CD1c-positive myeloid dendritic cell (primary cell): ENCODE results near the gene TMEM176B.
"Not testable (repeated sequence)": the region's sequence is repeated elsewhere in the genome, so short reads cannot be mapped to it uniquely, and the experiment has no call there.

Experiments
- DNase-seq: peaks from one replicate; pipeline ENCODE4 v3.0.0-alpha.2; 2016; ENCODE audit errors: extremely low spot score

Gene TMEM176B

DNA sequence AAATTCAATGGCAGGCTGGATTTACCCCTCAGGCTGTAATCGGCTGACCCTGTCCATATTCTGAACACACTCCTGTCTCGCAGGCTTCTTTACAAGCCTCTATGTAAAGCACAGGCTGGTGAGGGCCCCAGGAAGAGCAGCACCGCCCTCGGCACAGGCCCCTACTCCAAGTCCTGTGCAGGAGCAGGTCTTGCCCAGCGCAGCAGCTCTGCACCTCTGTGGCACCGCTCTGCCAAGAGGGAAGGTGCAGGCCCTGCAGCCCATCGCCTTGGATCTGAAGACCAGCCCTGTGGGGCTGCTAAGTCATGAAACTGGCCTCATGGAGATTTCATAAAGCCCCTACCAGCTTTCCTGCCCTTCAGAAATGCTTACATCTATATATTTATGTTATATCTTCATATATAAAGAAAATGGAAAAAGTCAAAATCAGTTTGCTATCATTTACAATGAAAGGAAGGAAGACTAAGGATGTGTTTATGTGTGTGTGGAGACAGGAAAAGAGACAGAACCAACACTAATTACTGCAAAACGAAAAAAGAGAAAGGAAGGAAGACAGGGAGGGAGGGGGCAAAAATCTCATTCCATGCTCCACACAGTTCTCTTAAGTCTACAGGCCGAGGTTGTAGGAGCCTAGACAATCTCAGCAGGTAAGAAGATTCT is 9.6 kb downstream of the TMEM176B start:
- DNase-seq = no peak

GRCh38 chr7:150788474-150789269 is 11.5 kb downstream of the TMEM176B start:
- DNase-seq = peak; percentile 13

GRCh38 chr7:150787321-150788281 is 12.6 kb downstream of the TMEM176B start:
- peak; percentile 94 for DNase-seq

DNA sequence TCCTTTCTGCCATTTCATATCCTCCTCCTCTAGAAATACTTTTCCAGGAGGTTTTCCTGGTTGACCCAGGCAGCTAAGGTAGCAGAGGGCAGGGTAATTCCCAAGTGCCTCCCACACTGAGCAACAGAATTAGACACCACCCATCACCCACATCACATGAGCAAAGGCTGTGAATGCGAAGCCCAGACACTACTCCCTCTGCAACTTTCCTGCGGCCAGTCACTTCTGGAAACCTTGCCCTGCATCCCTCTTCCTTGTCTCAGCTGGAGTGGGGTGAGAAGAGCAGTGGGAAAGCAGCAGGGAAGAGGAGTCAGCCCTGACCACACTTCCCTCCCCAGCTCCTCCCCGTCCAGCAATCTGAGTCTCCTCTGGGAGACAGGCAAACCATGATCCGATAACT is 15.2 kb downstream of the TMEM176B start:
- peak; percentile 68 for DNase-seq

DNA sequence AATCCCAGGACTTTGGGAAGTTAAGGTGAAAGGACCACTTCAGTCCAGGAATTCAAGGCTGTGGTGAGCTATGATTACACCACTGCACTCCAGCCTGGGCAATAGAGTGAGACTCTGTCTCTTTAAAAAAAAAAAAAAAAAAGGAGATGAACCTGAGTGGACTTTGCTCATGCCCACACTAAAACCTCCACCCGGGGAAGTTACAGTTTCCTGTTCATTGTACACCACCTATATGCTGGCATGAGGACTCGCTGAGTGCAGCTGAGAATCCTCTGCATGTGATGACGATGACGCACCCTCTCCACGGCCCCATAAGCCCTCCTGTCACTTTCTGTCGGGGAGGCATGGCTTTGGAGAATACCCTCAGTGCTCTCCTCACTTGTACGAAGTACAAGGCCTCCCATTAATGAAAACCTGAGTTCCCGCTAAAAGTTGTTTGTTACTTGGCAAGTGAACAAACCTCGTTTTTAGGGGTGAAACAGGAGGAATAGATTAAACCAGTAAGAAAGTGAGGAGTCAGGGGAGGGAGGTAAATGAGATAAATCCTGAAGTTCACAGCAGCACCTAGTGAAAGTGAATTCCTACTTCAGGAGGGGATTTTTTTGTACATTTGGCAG is 15.9 kb downstream of the TMEM176B start:
- DNase-seq = peak; percentile 75

DNA sequence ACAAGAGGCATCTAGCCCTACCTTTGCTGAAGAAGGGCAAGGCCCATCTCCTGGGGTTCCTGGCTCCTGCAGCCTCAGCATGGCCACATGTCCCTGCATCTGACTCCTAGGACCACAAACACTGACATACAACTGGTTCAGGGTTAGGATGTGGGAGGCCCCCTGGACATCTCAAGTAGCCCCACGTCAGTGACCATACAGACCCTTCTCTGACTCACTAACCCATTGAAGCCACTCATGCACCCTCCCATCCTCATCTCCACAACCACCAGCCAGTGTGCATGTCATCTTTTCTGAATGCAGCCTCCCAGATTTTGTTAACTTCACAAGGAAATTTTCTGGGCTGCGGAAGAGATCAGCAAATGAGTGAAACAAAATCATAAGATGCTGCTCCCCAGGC is 18.2 kb downstream of the TMEM176B start:
- DNase-seq = no peak

GRCh38 chr7:150781103-150781502 is 19.1 kb downstream of the TMEM176B start:
- DNase-seq = peak; percentile 80

GRCh38 chr7:150780292-150780691 is 19.9 kb downstream of the TMEM176B start:
- peak; percentile 27 for DNase-seq

DNA sequence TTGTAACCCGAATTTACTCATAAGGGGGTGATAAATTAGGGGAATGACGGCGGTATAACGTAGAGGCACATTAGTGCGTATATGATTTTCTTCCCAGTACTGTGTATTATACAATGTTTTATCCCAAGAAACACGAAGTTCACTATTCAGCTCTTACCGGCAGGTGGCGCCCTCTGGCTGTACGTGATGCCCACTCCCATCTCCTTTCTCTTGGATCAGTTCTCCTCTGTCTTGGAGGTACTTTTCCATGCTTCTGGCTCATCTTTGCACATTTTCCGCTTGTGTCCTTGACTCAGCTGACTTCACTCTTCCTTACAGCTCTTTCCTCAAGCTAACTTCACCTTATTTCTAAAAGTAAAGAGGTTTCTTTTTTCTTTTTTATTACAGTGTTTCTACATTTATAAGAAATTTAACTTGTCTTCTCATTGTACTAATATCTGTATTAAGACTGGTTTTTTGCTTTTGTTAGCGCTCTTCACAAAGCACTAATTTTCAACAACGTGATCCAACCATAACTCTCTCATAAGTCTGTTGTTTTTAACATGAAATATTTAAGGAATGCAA is 21.3 kb downstream of the TMEM176B start:
- peak; percentile 86 for DNase-seq

DNA sequence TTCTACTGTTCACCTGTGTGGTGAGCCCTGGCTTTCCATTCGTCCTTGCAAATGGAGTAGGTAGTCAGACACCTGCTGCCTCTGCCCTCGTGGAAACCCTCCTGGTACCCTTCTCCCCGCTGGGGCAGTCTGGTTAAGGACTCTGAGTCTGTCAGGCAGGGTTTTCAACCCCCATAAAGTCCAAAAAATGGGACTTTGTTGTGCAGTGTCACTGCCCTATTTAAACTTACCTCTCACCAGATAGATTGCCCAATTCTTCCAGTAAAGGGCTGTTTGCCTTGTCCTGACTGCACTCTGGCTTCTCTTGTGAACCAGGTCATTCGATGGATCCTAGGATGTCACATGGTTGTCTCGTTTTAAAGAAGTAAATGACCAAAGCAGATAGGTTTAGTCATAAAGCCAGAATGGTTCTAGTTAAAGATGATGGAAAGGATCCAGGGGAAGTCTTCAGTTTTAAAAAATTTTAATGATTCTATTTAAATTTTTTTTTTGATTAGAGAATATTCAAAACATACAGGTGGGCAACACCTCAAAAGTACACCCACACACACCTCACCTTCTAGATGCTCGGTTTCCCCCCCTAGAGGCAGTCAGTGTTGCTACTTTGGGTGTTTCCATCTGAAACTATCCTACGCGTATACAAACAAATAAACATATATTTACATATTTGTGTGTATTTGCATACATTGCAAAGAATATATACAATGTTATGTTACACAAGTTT is 22.0 kb downstream of the TMEM176B start:
- no peak for DNase-seq

- DNase-seq = not testable (repeated sequence)
Observed at GRCh38 chr7:150774131-150774530, 26.0 kb downstream of the TMEM176B start.

DNA sequence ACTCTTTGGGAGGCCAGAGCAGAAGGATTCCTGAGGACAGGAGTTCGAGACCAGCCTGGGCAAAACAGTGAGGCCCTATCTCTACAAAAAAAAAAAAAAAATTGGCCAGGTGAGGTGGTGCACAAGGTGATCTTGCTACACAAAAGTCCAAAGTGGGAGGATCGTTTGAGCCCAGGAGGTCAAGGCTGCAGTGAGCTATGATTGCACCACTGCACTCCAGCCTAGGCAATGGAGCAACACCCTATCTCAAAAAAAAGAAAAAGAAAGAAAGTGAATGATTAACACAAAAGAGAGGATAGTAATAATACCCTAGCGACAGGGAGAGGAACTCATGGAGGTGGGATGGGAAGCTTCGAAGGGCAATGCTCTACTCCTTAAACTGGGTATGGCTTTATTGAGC is 30.4 kb downstream of the TMEM176B start:
- DNase-seq = no peak

- no peak for DNase-seq
Observed at GRCh38 chr7:150766334-150766709, 33.8 kb downstream of the TMEM176B start.

GRCh38 chr7:150759479-150759878 is 40.7 kb downstream of the TMEM176B start:
- no peak for DNase-seq

DNA sequence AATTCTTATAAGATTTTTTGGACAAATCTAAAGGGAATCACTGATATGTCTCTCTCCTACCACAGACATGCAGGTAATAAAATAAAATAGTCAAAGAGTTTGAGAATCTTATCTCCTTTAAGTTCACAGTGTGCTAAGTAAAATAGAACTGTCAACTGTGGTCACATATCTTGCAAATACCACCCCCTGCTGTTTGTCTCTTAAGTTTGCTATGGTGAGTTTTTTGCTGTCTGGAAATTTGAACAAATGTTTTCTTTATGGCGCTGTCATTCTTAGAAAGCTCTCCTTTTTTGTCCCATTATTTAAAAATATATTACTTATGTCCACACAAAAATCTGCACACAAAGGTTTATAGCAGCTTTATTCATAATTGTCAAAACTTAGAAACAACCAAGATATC is 43.3 kb downstream of the TMEM176B start:
- peak; percentile 67 for DNase-seq

DNA sequence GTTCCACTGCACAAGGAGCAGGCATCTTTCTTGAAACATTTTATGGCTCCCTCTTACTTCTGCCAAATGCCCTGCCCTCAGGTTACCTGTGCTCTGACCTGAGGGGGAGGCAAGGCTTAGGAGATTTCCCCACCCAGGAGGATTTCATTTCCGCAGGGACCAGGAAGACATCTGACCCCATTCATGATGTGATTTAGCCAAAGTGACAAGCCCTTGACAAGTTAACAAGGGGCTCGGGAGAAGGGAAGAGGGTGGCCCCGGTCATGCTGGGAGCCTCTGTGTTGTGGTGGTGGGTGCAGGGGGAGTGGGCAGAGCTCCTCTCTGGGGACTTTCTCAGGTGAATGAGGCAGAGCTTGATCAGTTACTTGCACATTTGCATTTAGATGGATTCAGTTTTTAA is 44.0 kb downstream of the TMEM176B start:
- no peak for DNase-seq

DNA sequence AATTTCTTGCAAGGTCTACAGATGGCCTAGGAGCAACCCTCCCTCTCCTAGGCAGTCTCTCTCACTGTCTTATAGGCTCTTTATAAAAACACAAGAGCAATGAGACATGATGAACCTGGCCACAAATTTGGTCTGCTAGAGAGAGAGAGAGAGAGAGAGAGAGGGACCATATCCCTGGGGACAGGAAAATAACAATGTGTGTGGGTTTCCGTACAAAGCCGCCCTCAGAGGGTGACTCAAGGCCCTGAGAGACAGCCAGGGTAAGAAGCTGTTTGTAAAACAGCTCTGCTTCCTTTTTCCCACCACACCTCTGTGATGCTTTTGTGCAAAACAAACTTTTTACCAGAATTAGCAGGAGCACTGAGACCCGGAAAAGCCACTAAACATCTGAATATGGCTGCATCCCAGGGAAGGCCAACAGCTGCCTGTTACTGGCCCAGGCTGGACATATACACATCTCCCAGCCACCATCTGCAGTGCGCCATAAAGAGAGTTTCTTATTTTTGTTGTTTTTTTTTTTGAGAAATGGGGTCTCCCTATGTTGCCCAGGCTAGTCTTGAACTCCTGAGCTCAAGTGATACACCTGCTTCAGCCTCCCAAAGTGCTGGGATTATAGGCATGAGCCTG is 44.6 kb downstream of the TMEM176B start:
- DNase-seq = peak; percentile 72

- DNase-seq = no peak
Observed at GRCh38 chr7:150754951-150755350, 45.2 kb downstream of the TMEM176B start.

DNA sequence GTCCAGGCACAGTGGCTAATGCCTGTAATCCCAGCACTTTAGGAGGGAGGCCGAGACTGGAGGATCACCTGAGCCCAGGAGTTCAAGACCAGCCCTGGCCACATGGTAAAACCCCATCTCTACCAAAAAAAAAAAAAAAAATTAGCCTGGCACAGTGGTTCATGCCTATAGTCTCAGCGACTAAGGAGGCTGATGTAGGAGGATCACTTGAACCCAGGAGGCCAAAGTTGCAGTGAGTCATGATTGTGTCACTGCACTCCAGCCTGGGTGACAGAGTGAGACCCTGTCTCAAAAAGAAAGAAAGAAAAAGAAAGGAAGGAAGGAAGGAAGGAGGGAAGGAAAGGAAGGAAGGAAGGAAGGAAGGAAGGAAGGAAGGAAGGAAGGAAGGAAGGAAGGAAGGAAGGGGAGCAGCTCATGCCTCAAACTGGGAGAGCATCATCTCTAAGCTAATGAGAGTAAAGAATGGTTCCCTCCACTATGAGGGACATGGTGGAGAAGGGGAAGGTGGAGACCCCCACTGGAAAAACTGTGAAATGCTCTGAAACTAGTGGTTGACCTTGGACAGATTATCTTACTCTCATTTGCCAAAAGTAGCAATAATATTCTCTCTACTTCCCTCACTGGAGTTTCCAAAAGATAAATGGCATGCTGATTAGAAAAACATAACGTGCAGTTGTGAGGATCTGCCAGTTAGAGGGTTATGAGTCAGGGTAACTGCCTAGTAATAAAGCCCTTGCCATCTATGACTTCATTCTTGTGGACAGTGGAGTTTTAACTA is 46.1 kb downstream of the TMEM176B start:
- peak; percentile 60 for DNase-seq
